Ovary (tissue), 9 donors: ENCODE results near the gene SENP6. TPM values are rescaled to one million over a fixed set of nuclear protein-coding genes. Genes with fewer than 3 reads are reported as not detected.
"Not testable (repeated sequence)": the region's sequence is repeated elsewhere in the genome, so short reads cannot be mapped to it uniquely, and the experiment has no call there.

ENCODE experiments used
- DNase-seq, 5 donors: peaks; one replicate each; pipeline ENCODE4 v3.0.0-alpha.2; 2019 to 2020
- H3K27ac ChIP-seq, 2 donors: fragments of 200-600 bp; one replicate each; pipeline versions ENCODE4 v1.5.1 to v1.8.0; 2019 to 2022
- H3K27me3 ChIP-seq: fragments of 200-600 bp; one replicate; pipeline ENCODE4 v1.8.0; 2022
- H3K36me3 ChIP-seq: fragments of 200-600 bp; sonication (generic); one replicate; pipeline ENCODE4 v1.5.1; 2019
- H3K4me1 ChIP-seq: one replicate; pipeline ENCODE4 v1.8.1; 2013; ENCODE audit warnings: mild to moderate bottlenecking, moderate library complexity; ENCODE audit not compliant: insufficient read depth
- H3K4me3 ChIP-seq: fragments of 200-600 bp; sonication (generic); one replicate; pipeline ENCODE4 v1.5.1; 2017
- H3K9me3 ChIP-seq, 2 donors: fragments of 200-600 bp in 1 of 2; sonication (generic) in 1 of 2; one replicate each; pipeline versions ENCODE4 v1.5.1 to v1.8.1; 2013 to 2019; ENCODE audit warnings: mild to moderate bottlenecking in 1 of 2, moderate library complexity in 1 of 2
- CTCF ChIP-seq, 3 donors: fragments of 450-650 bp in 2 of 3; fragments of 200-600 bp in 1 of 3; IDR thresholded peaks; one replicate each; pipeline versions ENCODE4 v1.5.1 to v1.8.0; 2016 to 2022; ENCODE audit warnings: antibody characterized with exemption in 3 of 3, mild to moderate bottlenecking in 1 of 3
- EP300 ChIP-seq: sonication (generic); formaldehyde crosslinking; IDR thresholded peaks from one replicate; pipeline ENCODE4 v1.6.1; 2017; ENCODE audit warnings: antibody characterized with exemption
- POLR2A ChIP-seq: fragments of 450-650 bp; IDR thresholded peaks from one replicate; pipeline ENCODE4 v1.6.1; 2017; ENCODE audit warnings: antibody characterized with exemption, mild to moderate bottlenecking, moderate library complexity
- WGBS, 3 donors: extraction: QIAGEN DNeasy Blood & Tissue Kit in 1 of 3; methylation state at CpG; one replicate each; pipeline versions ENCODE4 v1.1.5 to v1.1.7; 2013 to 2017; 5-methylcytosine and 5-hydroxymethylcytosine counted together
- intact Hi-C, 4 donors: fragments of 100-400 bp; cut with DNase I; formaldehyde crosslinking; loops; one replicate each; pipeline versions ENCODE4 v1.11.0 to v1.15.1; 2022 to 2023
- polyA plus RNA-seq, 2 donors: library from polyadenylated mRNA; stranded (reverse); fragments of 200-250 nt in 1 of 2; fragments of 350-450 nt in 1 of 2; fragmentation: Illumina TruSeq in 1 of 2; extraction: RNeasy Lipid Tissue Mini Kit (QIAGEN cat#74804) in 1 of 2; gene quantifications; one replicate each; pipeline ENCODE4 v1.2.3, GENCODE V29; 2013 to 2014
- total RNA-seq, 7 donors: library from RNA; depleted of rRNA in 2 of 7; stranded (reverse); fragments of >200 nt in 2 of 7; fragmentation: NEBNext Ultra II Directional in 3 of 7; extraction: Animal tissue kit (Norgen Biotek cat#: 25700) in 3 of 7; gene quantifications; one replicate each; pipeline versions ENCODE4 v1.1.0 to v1.2.4, GENCODE V29; 2016 to 2023
- donor health status: DM: no; HTN: no; CAD: no; lungs with moderate emphysema.
- donor health status: DM: no; HTN: no; CAD: no.
- donor health status: Bipolar disorder and iron deficiency.
- donor health status: DM: yes; HTN: yes; CAD: no.
- donor health status: DM: no; HTN: no; CAD: no.
- donor health status: DM: yes; HTN: yes; CAD: no.

Gene SENP6
- total and polyA plus RNA-seq, 9 donors: 43.0 to 158 (median 132) TPM

- 89 to 95% (median 89%) methylated on average over 4 of the region's 4 CpGs for WGBS, 3 donors
- TF ChIP-seq POLR2A (no peak), CTCF (IDR thresholded peaks at IDR 0.05) (no peak), EP300 (no peak)
- Histone ChIP-seq H3K4me1 (no peaks in the 10 kb centered on the region), H3K9me3 (no peaks in the 10 kb centered on the region), H3K27me3 (no peaks in the 10 kb centered on the region), H3K4me3 (no peak overlapping the region), H3K27ac (no peak overlapping the region), H3K36me3 (no peaks in the 10 kb centered on the region)
- no peak for DNase-seq
- intact Hi-C loops: no loop called here
Observed at GRCh38 chr6:75579951-75580350, 21.7 kb upstream of the SENP6 start.

GRCh38 chr6:75581231-75581630 lies 20.4 kb upstream of the SENP6 start:
- Histone ChIP-seq H3K27me3 (no peaks in the 10 kb centered on the region), H3K27ac (no peak overlapping the region), H3K9me3 (no peaks in the 10 kb centered on the region), H3K36me3 (no peaks in the 10 kb centered on the region), H3K4me1 (no peaks in the 10 kb centered on the region), H3K4me3 (no peak overlapping the region)
- no peak for DNase-seq
- WGBS, 3 donors: 89 to 92% (median 91%) methylated on average over 1 of the region's 1 CpG
- TF ChIP-seq EP300 (no peak), CTCF (IDR thresholded peaks at IDR 0.05) (no peak), POLR2A (no peak)
- intact Hi-C loops: no loop called here

- intact Hi-C loops, DNase-seq, H3K36me3 ChIP-seq, H3K4me1 ChIP-seq, H3K27me3 ChIP-seq, H3K4me3 ChIP-seq, H3K27ac ChIP-seq, H3K9me3 ChIP-seq: not testable (repeated sequence)
- WGBS, 3 donors: 71 to 95% (median 92%) methylated on average over 2 of the region's 2 CpGs
Observed at GRCh38 chr6:75584552-75584951, 17.1 kb upstream of the SENP6 start.

- TF ChIP-seq CTCF (IDR thresholded peaks at IDR 0.05) (no peak), EP300 (no peak), POLR2A (no peak)
- 94 to 99% (median 95%) methylated on average over 2 of the region's 2 CpGs for WGBS, 3 donors
Observed at GRCh38 chr6:75588948-75589347, 12.7 kb upstream of the SENP6 start.

GRCh38 chr6:75590370-75590769 lies 11.3 kb upstream of the SENP6 start:
- TF ChIP-seq CTCF (IDR thresholded peaks at IDR 0.05): no peak
- no peak for TF ChIP-seq EP300
- no peak for TF ChIP-seq POLR2A
- WGBS, 3 donors: 93 to 98% (median 95%) methylated on average over 2 of the region's 2 CpGs
- intact Hi-C loops: no loop called here

More at GRCh38 chr6:75588948-75589347, 12.7 kb upstream of the SENP6 start:
- Histone ChIP-seq H3K9me3 (no peaks in the 10 kb centered on the region), H3K4me3 (no peak overlapping the region), H3K4me1 (no peaks in the 10 kb centered on the region), H3K27me3 (no peaks in the 10 kb centered on the region), H3K27ac (no peak overlapping the region), H3K36me3 (no peaks in the 10 kb centered on the region)
- DNase-seq: no peak
- intact Hi-C loops: no loop called here

GRCh38 chr6:75596380-75596779 lies 5.3 kb upstream of the SENP6 start:
- not testable (repeated sequence) for H3K4me3 ChIP-seq, H3K4me1 ChIP-seq, H3K36me3 ChIP-seq, DNase-seq, H3K27me3 ChIP-seq, H3K27ac ChIP-seq, H3K9me3 ChIP-seq
- intact Hi-C loops: loop anchor here in 1 of 4 donors (5.0 kb wide), 1 partner anchor 354 kb away; the partner anchor contains the start of gene COX7A2
- 89 to 100% (median 95%) methylated on average over 2 of the region's 2 CpGs for WGBS, 3 donors

More at GRCh38 chr6:75590370-75590769, 11.3 kb upstream of the SENP6 start:
- Histone ChIP-seq H3K4me3 (no peak overlapping the region), H3K27me3 (no peaks in the 10 kb centered on the region), H3K4me1 (no peaks in the 10 kb centered on the region), H3K9me3 (no peaks in the 10 kb centered on the region), H3K27ac (no peak overlapping the region), H3K36me3 (no peaks in the 10 kb centered on the region)
- DNase-seq: no peak
